GM19043 (cell line): ENCODE results near the gene RIMS1.

Experiments
- ATAC-seq: cut with Tn5 transposase; IDR thresholded peaks from one replicate; pipeline ENCODE4 v1.9.1; 2021; ENCODE audit warnings: low read depth; ENCODE audit not compliant: unreplicated experiment

Gene RIMS1

DNA sequence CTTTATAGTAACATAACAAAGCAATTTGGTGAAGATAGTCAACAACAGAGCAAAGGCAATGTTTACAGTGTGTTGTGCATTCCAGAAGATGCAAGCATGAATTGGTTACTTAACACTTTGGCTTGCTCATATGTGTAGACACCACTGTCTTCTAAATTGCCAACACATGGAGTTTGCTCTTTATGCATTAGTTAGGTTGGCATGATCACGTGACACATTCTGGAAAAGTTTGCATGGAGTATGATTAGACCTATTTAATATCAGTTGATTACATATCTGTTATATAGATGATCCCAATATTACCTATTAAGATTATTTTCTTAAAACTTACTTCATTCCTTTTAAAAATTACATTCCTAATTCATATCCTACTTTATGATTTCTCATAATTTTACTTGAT is 197.6 kb downstream of the RIMS1 start:
- ATAC-seq: no peak

DNA sequence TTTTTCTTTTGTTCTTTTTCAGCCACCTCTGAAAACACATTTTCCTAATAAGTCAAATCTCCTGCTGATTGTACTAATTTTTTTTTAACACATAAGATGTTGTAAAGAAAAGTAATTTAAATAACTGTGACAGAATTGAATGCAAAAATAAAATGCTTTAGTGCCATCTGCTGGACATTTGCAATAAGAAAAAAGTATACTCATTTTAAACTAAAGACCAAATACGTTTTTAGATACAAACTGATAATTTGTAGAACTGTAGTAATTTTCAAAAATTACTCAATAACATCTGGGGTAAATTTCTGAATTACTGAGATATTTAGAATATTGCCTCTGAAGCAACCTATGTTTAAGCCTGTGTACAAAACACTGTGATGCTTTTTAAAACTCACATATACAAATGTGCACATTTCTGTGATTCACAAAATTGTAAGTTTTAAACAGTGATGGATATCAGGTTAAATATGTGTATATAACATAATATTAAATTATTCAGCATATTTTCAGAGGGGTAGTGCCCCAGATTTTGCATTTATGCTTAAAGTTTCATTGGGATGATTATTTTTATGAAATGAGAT is 198.7 kb downstream of the RIMS1 start:
- ATAC-seq: no peak

- ATAC-seq: no peak
Observed at GRCh38 chr6:72094506-72094905, 208.2 kb downstream of the RIMS1 start.

DNA sequence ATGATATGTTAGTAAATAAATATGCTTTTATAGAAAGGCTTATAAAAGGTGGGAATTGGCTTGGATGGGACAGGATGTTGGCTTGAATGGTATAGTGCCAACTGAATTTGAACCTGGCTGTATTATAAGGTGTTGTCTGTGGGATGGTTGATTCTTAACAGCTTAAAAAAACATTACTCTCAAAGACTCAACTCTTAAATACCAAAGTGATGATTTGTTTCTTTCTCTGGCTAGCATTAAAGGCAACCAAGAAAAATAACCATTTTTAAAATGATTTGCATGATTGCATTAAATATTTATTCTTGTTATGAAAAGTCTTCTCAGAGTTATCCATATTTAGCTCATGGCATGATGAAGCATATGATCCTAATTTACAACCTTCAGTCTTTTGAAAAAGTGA is 216.2 kb downstream of the RIMS1 start:
- no peak for ATAC-seq

GRCh38 chr6:72111611-72112010 is 225.3 kb downstream of the RIMS1 start:
- ATAC-seq: no peak

- ATAC-seq: no peak
Observed at GRCh38 chr6:72130327-72130726, 244.0 kb downstream of the RIMS1 start.

- no peak for ATAC-seq
Observed at GRCh38 chr6:72132427-72132826, 246.1 kb downstream of the RIMS1 start.

GRCh38 chr6:72132851-72133250 is 246.5 kb downstream of the RIMS1 start:
- ATAC-seq: no peak

- ATAC-seq: no peak
Observed at GRCh38 chr6:72133324-72133723, 247.0 kb downstream of the RIMS1 start.

- ATAC-seq: no peak
Observed at GRCh38 chr6:72140795-72141194, 254.4 kb downstream of the RIMS1 start.

GRCh38 chr6:72149715-72150114 is 263.4 kb downstream of the RIMS1 start:
- no peak for ATAC-seq

GRCh38 chr6:72151742-72152141 is 265.4 kb downstream of the RIMS1 start:
- no peak for ATAC-seq

DNA sequence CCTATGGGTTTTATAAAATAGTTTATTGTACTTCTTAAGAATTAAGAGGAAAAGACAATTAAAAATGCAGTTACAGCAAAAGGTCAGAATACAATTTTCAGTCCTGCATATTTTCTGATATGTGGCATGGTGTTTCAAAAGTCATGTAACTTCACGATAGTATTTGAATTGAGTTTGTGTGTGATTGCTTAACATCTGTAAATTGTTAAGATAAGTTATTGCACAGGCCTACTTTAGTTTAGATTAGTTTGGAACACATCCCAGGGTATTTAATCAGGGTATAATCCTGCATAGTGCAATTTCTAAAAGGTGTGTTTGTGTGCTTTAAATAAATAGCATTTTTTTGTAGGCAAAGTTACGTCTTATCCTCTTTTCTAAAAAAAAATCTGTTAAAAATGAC is 289.6 kb downstream of the RIMS1 start:
- ATAC-seq: no peak

DNA sequence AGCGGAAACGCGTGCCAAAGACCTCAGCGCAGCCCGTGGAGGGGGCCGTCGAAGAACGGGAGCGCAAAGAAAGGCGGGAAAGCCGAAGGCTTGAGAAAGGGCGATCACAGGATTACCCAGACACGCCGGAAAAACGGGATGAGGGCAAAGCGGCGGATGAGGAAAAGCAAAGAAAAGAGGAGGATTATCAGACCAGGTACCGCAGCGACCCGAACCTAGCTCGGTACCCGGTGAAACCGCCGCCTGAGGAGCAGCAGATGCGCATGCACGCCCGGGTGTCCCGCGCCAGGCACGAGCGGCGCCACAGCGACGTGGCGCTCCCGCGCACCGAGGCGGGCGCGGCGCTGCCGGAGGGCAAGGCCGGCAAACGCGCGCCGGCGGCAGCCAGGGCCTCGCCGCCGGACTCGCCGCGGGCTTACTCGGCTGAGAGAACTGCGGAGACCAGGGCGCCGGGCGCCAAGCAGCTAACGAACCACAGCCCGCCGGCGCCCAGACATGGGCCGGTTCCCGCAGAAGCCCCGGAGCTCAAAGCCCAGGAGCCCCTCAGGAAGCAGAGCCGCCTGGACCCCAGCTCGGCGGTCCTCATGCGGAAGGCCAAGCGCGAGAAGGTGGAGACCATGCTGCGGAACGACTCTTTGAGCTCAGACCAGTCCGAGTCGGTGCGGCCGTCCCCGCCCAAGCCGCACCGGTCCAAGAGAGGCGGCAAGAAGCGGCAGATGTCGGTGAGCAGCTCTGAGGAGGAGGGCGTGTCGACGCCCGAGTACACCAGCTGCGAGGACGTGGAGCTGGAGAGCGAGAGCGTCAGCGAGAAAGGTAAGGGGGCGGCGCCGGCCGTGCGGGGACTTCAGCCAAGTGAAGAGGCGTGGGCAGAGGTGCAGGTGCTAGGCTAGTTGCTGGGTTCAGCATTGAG is 296.2 kb downstream of the RIMS1 start:
- peak; percentile 59 for ATAC-seq

DNA sequence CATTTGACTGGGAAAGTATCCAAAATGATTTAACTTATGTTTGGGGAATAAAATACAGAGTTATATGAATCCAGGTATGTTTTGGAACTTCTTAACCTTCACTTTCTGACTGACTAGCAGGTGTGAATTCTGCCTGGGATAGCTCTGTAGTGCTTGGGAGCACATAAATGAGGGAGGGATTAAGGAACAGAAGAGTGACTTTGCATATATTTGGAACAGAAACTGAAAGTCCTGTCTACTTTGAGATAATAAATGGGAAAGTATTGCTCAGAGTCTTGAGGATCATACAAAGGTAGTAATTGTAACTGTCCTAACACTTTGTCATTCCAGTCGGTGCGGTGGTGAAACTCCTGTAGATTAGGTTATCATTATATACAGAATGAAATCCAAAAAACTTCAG is 317.6 kb downstream of the RIMS1 start:
- no peak for ATAC-seq

- no peak for ATAC-seq
Observed at GRCh38 chr6:72205500-72205899, 319.1 kb downstream of the RIMS1 start.

- ATAC-seq: no peak
Observed at GRCh38 chr6:72206606-72207005, 320.3 kb downstream of the RIMS1 start.

GRCh38 chr6:72212686-72213085 is 326.3 kb downstream of the RIMS1 start:
- ATAC-seq: no peak

DNA sequence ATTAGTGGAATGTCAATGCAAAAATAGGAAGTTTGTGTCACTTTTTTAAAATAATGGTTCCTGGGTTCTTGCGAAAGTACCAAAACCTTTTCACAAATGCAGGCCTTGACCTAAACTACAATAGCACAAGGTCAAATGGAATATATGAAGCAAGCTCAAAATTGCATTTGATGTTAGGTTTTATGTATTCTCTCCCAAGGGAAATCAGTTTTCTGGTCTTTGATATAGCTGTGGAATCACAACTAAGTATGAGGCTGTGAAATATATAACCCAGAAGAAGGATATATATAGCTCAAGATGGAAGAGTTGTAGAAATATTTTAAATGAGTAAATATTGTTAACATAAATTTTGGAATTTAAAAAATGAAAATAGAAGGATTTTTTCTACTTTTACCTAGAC is 327.3 kb downstream of the RIMS1 start:
- no peak for ATAC-seq

GRCh38 chr6:72216222-72217068 is 330.1 kb downstream of the RIMS1 start:
- no peak for ATAC-seq

DNA sequence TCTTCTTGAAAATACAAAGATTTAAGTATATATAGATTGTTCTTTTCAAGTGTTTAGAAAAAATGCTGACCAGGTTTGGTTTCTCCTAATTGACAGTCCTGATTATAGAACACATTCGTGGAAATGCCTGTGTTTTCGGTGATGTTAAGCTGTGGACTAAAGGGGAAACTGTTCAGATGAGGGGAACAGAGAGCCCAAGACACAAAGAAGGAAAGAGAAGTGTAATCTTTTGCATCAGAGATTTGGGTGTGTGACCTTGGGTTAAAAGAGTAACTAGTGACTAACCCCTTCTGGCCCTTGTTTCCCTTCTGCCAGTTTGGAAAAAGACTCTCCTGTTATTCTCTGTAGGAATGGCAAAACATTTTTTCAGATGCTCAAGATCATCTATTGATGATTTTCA is 331.3 kb downstream of the RIMS1 start:
- ATAC-seq: no peak
